ENCODE results near the gene CCSER1. TPM values are rescaled to one million over a fixed set of nuclear protein-coding genes. Genes with fewer than 3 reads are reported as not detected.

The CCSER1 gene
- total RNA-seq, 3 donors from 2014 or later (not counting 1 experiment from before 2014, with no cell fraction given) = 0.87 to 1.1 (median 1.1) TPM

- H3K9me3 ChIP-seq (ENCODE audit: control insufficient read depth, insufficient read depth, low read length) = peaks cover 3% of the 10 kb centered on the region
- peaks cover 5% of the 10 kb centered on the region for H3K36me3 Mint-ChIP-seq
- no peaks in the 10 kb centered on the region for H3K36me3 ChIP-seq (ENCODE audit: control insufficient read depth, insufficient read depth, low read length)
- H3K4me3 ChIP-seq (ENCODE audit: low read length) = no peak overlapping the region
- intact Hi-C loops (cut with micrococcal nuclease) = no loop called here
- DNase-seq = no peak
- H3K27ac ChIP-seq (ENCODE audit: low read length) = no peak overlapping the region
- no peak for ATAC-seq
- no peak overlapping the region for H3K4me3 Mint-ChIP-seq
- H3K9me3 Mint-ChIP-seq = peaks cover 6 to 11% of the 10 kb centered on the region in 2 donors
- no peak for TF ChIP-seq CTCF (IDR thresholded peaks at IDR 0.05)
- no peaks in the 10 kb centered on the region for H3K4me1 ChIP-seq (ENCODE audit: control insufficient read depth, insufficient read depth, low read length)
- WGBS (ENCODE audit: insufficient coverage) = 79% methylated on average over 2 of the region's 2 CpGs
- no peaks in the 10 kb centered on the region for H3K4me1 Mint-ChIP-seq
- H3K27ac Mint-ChIP-seq = no peak overlapping the region
- H3K27me3 ChIP-seq (ENCODE audit: control insufficient read depth, insufficient read depth, low read length) = no peaks in the 10 kb centered on the region
- no peaks in the 10 kb centered on the region for H3K27me3 Mint-ChIP-seq (ENCODE audit: low read depth in 2 of 2)
Measured at GRCh38 chr4:90598741-90599140, 471.5 kb downstream of the CCSER1 start.

- Mint-ChIP-seq H3K27ac (no peak overlapping the region), H3K4me3 (no peak overlapping the region), H3K36me3 (peaks cover 5% of the 10 kb centered on the region), H3K4me1 (no peaks in the 10 kb centered on the region), H3K27me3 (ENCODE audit: low read depth in 2 of 2) (no peaks in the 10 kb centered on the region), H3K9me3 (peaks cover 6 to 10% of the 10 kb centered on the region in 2 donors)
- 100% methylated on average over 1 of the region's 4 CpGs for WGBS (ENCODE audit: insufficient coverage)
- intact Hi-C loops (cut with micrococcal nuclease) = no loop called here
- H3K4me3 ChIP-seq (ENCODE audit: low read length) = no peak overlapping the region
- H3K27ac ChIP-seq (ENCODE audit: low read length) = no peak overlapping the region
- H3K36me3 ChIP-seq (ENCODE audit: control insufficient read depth, insufficient read depth, low read length) = no peaks in the 10 kb centered on the region
- DNase-seq = no peak
- no peaks in the 10 kb centered on the region for H3K27me3 ChIP-seq (ENCODE audit: control insufficient read depth, insufficient read depth, low read length)
- TF ChIP-seq CTCF (IDR thresholded peaks at IDR 0.05) = no peak
- no peaks in the 10 kb centered on the region for H3K4me1 ChIP-seq (ENCODE audit: control insufficient read depth, insufficient read depth, low read length)
- peaks cover 3% of the 10 kb centered on the region for H3K9me3 ChIP-seq (ENCODE audit: control insufficient read depth, insufficient read depth, low read length)
- no peak for ATAC-seq
Measured at GRCh38 chr4:90602726-90603125, 475.5 kb downstream of the CCSER1 start.

- TF ChIP-seq CTCF (IDR thresholded peaks at IDR 0.05) = no peak
- peaks cover 3% of the 10 kb centered on the region for H3K9me3 ChIP-seq (ENCODE audit: control insufficient read depth, insufficient read depth, low read length)
- H3K4me3 ChIP-seq (ENCODE audit: low read length) = no peak overlapping the region
- no CpG with 5 or more reads among the region's 2 CpGs for WGBS (ENCODE audit: insufficient coverage)
- no peak overlapping the region for H3K27ac ChIP-seq (ENCODE audit: low read length)
- H3K27me3 Mint-ChIP-seq (ENCODE audit: low read depth in 2 of 2) = no peaks in the 10 kb centered on the region
- peaks cover 5% of the 10 kb centered on the region for H3K36me3 Mint-ChIP-seq
- H3K27me3 ChIP-seq (ENCODE audit: control insufficient read depth, insufficient read depth, low read length) = no peaks in the 10 kb centered on the region
- H3K4me1 Mint-ChIP-seq = no peaks in the 10 kb centered on the region
- H3K4me1 ChIP-seq (ENCODE audit: control insufficient read depth, insufficient read depth, low read length) = no peaks in the 10 kb centered on the region
- H3K36me3 ChIP-seq (ENCODE audit: control insufficient read depth, insufficient read depth, low read length) = no peaks in the 10 kb centered on the region
- DNase-seq = no peak
- H3K9me3 Mint-ChIP-seq = peaks cover 3 to 9% of the 10 kb centered on the region in 2 donors
- no peak for ATAC-seq
- H3K27ac Mint-ChIP-seq = no peak overlapping the region
- no peak overlapping the region for H3K4me3 Mint-ChIP-seq
- intact Hi-C loops (cut with micrococcal nuclease) = no loop called here
Measured at GRCh38 chr4:90603540-90603939, 476.3 kb downstream of the CCSER1 start.

GRCh38 chr4:90606781-90607180, 479.6 kb downstream of the CCSER1 start:
- Mint-ChIP-seq H3K4me1 (no peaks in the 10 kb centered on the region), H3K9me3 (peaks cover 2 to 8% of the 10 kb centered on the region in 2 donors), H3K36me3 (peaks cover 5% of the 10 kb centered on the region), H3K4me3 (no peak overlapping the region), H3K27ac (no peak overlapping the region), H3K27me3 (ENCODE audit: low read depth in 2 of 2) (no peaks in the 10 kb centered on the region)
- no peaks in the 10 kb centered on the region for H3K27me3 ChIP-seq (ENCODE audit: control insufficient read depth, insufficient read depth, low read length)
- H3K4me3 ChIP-seq (ENCODE audit: low read length) = no peak overlapping the region
- intact Hi-C loops (cut with micrococcal nuclease) = no loop called here
- no peak for DNase-seq
- no peak for TF ChIP-seq CTCF (IDR thresholded peaks at IDR 0.05)
- H3K27ac ChIP-seq (ENCODE audit: low read length) = no peak overlapping the region
- no peaks in the 10 kb centered on the region for H3K36me3 ChIP-seq (ENCODE audit: control insufficient read depth, insufficient read depth, low read length)
- H3K4me1 ChIP-seq (ENCODE audit: control insufficient read depth, insufficient read depth, low read length) = no peaks in the 10 kb centered on the region
- no peak for ATAC-seq
- no CpG with 5 or more reads among the region's 1 CpG for WGBS (ENCODE audit: insufficient coverage)
- no peaks in the 10 kb centered on the region for H3K9me3 ChIP-seq (ENCODE audit: control insufficient read depth, insufficient read depth, low read length)
